ENCODE results near the gene CFAP70. TPM values are rescaled to one million over a fixed set of nuclear protein-coding genes. Genes with fewer than 3 reads are reported as not detected.
"Not testable (repeated sequence)": the region's sequence is repeated elsewhere in the genome, so short reads cannot be mapped to it uniquely, and the experiment has no call there.

CFAP70 gene
- total RNA-seq, 3 donors from 2014 or later, result 0.28 to 0.43 (median 0.37) TPM

DNA sequence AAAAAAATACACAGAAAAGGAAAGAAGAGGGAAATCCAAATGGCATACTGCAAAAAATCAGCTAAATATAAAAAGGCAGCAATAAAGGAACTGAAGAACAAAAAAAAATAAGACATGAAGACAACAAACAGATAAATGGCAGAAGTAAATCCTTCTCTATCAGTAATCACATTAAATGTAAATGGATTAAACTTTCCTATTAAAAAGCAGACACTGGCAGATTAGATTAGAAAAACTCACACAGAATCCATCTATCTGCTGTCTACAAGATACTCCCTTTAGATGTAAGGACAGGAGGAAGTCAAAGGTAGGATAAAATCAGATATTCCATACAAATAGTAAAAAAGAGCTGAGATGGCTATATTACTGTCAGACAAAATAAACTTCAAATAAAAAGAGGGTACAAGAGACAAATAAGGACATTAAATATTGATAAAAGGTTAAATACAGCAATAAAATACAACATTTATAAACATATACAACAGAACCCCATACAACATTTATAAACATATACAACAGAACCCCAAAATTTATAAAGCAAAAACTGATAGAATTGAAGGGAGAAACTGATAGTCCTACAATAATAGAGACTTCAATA is 51.4 kb downstream of the CFAP70 start:
- no peak overlapping the region for H3K4me3 Mint-ChIP-seq
- peaks cover 18% of the 10 kb centered on the region for H3K9me3 Mint-ChIP-seq
- DNase-seq (no peak), ATAC-seq (no peak)
- peaks cover 5% of the 10 kb centered on the region for H3K36me3 Mint-ChIP-seq (ENCODE audit: insufficient read depth)
- H3K4me1 Mint-ChIP-seq (ENCODE audit: low read depth), result no peaks in the 10 kb centered on the region
- no peaks in the 10 kb centered on the region for H3K27me3 Mint-ChIP-seq (ENCODE audit: low read depth)

DNA sequence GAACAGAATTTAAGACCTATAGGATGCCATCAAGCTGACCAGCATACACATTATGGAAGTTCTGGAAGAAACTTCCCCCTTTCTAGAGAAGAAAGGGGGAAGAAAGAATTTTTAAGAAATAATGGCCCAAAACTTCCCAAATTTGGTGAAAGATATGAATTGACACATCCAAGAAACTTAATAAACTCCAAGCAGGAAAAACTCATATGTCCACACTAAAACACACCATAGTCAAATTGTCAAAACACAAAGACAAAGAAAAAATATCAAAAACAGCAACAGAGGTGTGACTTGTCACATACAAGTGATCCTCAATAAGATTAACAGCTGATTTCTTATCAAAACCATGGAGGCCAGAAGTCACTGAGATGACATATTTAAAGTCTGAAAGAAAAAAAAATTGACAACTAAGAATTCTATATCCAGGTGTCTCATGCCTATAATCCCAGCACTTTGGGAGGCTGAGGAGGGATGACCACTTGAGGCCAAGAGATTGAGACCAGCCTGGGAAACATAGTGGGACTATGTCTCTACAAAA is 52.4 kb downstream of the CFAP70 start:
- peaks cover 5% of the 10 kb centered on the region for H3K36me3 Mint-ChIP-seq (ENCODE audit: insufficient read depth)
- H3K9me3 Mint-ChIP-seq, result peaks cover 18% of the 10 kb centered on the region
- no peaks in the 10 kb centered on the region for H3K4me1 Mint-ChIP-seq (ENCODE audit: low read depth)

DNA sequence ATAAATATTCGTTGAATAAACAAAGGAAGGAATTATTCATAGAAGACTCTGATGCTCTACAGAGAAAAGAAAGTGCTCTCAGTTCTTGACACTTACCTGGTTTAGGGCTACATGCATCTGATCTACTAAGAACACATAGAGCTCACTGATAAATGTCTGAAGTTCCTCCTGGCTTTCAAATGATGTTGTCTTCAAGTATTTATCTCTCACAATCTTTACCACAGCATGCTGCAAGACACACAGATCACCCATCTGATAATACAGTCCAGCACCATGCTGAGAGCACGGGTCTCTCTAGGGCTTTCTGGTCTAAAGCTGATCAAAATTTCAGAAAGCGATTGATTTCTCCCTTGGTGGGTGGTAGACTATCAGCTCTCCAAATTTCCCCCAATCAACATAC is 61.7 kb downstream of the CFAP70 start:
- Mint-ChIP-seq H3K4me1 (ENCODE audit: low read depth) (peaks cover 7% of the 10 kb centered on the region), H3K4me3 (no peak overlapping the region), H3K36me3 (ENCODE audit: insufficient read depth) (no peaks in the 10 kb centered on the region), H3K27me3 (ENCODE audit: low read depth) (no peaks in the 10 kb centered on the region), H3K9me3 (no peaks in the 10 kb centered on the region)
- ATAC-seq, result no peak
- no peak for DNase-seq

More for the DNA sequence above, 52.4 kb downstream of the CFAP70 start:
- DNase-seq, result no peak
- no peaks in the 10 kb centered on the region for H3K27me3 Mint-ChIP-seq (ENCODE audit: low read depth)
- H3K4me3 Mint-ChIP-seq, result no peak overlapping the region
- no peak for ATAC-seq

DNA sequence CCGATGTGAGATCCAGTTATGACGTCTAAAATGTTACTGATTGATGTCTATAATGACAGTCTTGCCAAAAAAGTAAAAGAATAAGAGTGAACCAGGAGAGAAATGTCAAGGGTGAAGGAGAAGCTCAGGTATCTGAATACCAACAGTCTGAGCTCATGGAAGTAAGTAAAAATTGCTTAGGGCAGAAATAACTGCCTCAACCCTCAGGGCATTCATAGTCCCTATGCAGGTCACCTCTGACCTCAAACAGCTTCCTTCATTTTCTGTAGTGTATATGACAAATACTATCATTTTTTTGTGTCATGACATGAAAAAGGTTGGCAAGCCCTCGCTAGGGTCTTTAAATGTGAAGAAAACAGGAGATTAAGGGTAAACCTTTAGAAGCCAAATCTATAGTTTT is 65.2 kb downstream of the CFAP70 start:
- H3K4me3 Mint-ChIP-seq, result no peak overlapping the region
- H3K9me3 Mint-ChIP-seq, result peaks cover 6% of the 10 kb centered on the region

DNA sequence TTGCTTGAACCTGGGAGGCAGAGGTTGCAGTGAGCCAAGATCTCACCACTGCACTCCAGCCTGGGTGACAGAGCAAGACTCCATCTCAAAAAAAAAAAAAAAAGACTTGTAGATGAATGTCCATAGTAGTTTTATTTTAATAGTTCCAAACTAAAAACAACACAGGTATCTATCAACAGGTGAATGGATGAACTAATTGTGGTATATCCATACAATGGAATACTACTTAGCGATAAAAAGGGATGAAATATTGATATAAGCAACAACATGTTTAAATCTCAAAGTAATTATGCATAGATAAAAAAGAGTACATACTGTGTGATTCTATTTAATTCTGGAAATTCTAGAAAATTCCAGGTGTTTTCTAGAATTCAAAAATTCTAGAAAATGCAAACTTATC is 68.7 kb downstream of the CFAP70 start:
- peaks cover 10% of the 10 kb centered on the region for H3K36me3 Mint-ChIP-seq (ENCODE audit: insufficient read depth)
- no peak for ATAC-seq
- H3K9me3 Mint-ChIP-seq, result peaks cover 6% of the 10 kb centered on the region
- DNase-seq, result no peak
- H3K4me3 Mint-ChIP-seq, result no peak overlapping the region
- H3K27me3 Mint-ChIP-seq (ENCODE audit: low read depth), result no peaks in the 10 kb centered on the region
- no peaks in the 10 kb centered on the region for H3K4me1 Mint-ChIP-seq (ENCODE audit: low read depth)

More for the DNA sequence above, 65.2 kb downstream of the CFAP70 start:
- Mint-ChIP-seq H3K4me1 (ENCODE audit: low read depth) (peaks cover 7% of the 10 kb centered on the region), H3K27me3 (ENCODE audit: low read depth) (no peaks in the 10 kb centered on the region), H3K36me3 (ENCODE audit: insufficient read depth) (peaks cover 10% of the 10 kb centered on the region)
- DNase-seq (no peak), ATAC-seq (no peak)

DNA sequence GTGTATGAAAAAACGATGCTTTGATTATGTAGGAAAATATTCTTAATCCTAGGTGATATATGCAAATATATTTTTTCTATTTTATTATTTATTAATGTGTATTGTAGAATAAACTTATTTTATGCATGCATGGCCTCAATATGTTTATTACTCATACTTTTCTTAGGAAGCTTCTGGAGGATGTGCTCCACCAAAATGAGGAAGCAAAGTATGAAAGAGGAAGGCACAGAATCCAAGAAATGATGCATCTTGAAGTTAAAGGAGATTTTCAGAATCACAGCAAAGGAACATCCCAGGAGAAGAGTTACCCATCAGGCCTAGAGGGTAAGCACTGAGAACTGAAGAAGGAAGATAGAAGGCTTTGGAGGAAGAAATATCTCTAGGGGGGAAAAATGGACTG is 71.2 kb downstream of the CFAP70 start:
- H3K4me3 Mint-ChIP-seq, result no peak overlapping the region
- ATAC-seq, result no peak
- no peaks in the 10 kb centered on the region for H3K4me1 Mint-ChIP-seq (ENCODE audit: low read depth)

DNA sequence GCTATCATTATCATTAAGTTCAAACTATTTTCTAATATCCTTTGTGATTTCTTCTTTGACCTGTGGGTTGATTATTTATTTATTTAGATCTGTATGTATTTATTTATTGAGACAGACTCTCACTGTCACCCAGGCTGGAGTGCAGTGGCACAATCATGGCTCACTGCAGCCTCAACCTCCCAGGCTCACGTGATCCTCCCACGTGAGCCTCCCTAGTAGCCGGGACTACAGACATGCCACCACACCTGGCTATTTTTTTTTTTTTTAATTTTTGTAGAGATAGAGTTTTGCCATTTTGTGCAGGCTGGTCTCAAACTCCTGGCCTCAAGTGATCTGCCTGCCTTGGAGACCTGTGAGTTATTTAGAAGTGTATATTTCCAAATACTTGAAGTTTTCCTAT is 77.6 kb downstream of the CFAP70 start:
- DNase-seq (no peak), ATAC-seq (no peak)
- no peaks in the 10 kb centered on the region for H3K4me1 Mint-ChIP-seq (ENCODE audit: low read depth)
- no peaks in the 10 kb centered on the region for H3K36me3 Mint-ChIP-seq (ENCODE audit: insufficient read depth)
- H3K27me3 Mint-ChIP-seq (ENCODE audit: low read depth), result no peaks in the 10 kb centered on the region
- H3K4me3 Mint-ChIP-seq, result no peak overlapping the region
- no peaks in the 10 kb centered on the region for H3K9me3 Mint-ChIP-seq

More for the DNA sequence above, 71.2 kb downstream of the CFAP70 start:
- no peaks in the 10 kb centered on the region for H3K27me3 Mint-ChIP-seq (ENCODE audit: low read depth)
- H3K36me3 Mint-ChIP-seq (ENCODE audit: insufficient read depth), result peaks cover 10% of the 10 kb centered on the region
- DNase-seq, result no peak
- peaks cover 6% of the 10 kb centered on the region for H3K9me3 Mint-ChIP-seq

DNA sequence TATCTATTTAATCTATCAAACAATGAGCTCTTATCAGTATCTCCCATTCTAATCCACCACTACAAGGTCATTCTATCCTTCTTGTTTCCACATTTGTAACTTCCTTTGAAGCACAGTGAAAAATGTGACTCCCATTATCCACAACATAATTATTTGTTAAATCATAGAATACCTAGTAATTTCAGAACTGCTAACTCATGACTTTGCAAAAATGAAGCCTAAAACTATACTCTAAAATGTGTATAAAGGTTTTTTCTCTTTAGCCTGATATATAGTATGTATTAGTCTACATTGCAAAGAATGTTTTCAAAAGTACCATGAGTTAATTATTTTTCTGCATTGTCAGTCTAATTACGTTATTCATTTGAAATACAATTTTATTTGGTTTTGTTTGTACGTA is 94.2 kb downstream of the CFAP70 start:
- no peaks in the 10 kb centered on the region for H3K9me3 Mint-ChIP-seq
- DNase-seq (no peak), ATAC-seq (no peak)
- peaks cover 2% of the 10 kb centered on the region for H3K27me3 Mint-ChIP-seq (ENCODE audit: low read depth)
- no peak overlapping the region for H3K4me3 Mint-ChIP-seq
- H3K4me1 Mint-ChIP-seq (ENCODE audit: low read depth), result no peaks in the 10 kb centered on the region
- no peaks in the 10 kb centered on the region for H3K36me3 Mint-ChIP-seq (ENCODE audit: insufficient read depth)

DNA sequence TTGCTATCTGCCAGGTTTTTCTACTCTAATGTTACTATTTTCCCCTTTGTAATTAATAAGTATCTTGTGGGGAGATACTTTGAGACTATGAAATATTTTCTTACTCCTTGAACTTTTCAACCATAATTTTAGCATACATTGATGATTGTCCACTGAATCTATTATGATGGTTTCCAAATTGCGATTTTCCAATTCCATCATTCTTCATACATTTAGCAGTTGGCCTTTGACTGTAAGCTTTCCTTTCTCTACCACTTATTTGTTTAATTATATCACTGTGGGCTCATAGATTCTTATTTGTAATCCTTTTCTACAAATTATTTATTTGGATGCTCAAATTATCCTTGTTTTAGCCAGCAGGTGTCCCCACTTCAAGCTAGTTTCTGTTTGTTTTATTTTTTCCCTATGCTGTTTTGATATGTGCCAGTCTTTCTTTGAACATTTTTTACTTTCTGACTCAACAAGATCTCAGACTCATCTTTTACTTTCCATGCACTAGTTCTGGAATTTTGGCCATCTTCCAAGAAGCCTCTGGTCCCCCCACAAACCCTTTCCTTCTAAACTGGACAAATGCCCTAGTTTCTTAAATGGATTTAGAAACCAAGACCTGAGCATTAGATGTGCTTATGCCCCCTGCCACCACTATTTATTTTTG is 94.8 kb downstream of the CFAP70 start:
- H3K9me3 Mint-ChIP-seq, result peaks cover 5% of the 10 kb centered on the region
- ATAC-seq, result no peak
- no peak overlapping the region for H3K4me3 Mint-ChIP-seq
- H3K4me1 Mint-ChIP-seq (ENCODE audit: low read depth), result no peaks in the 10 kb centered on the region
- peaks cover 3% of the 10 kb centered on the region for H3K36me3 Mint-ChIP-seq (ENCODE audit: insufficient read depth)
- H3K27me3 Mint-ChIP-seq (ENCODE audit: low read depth), result no peaks in the 10 kb centered on the region
- no peak for DNase-seq

DNA sequence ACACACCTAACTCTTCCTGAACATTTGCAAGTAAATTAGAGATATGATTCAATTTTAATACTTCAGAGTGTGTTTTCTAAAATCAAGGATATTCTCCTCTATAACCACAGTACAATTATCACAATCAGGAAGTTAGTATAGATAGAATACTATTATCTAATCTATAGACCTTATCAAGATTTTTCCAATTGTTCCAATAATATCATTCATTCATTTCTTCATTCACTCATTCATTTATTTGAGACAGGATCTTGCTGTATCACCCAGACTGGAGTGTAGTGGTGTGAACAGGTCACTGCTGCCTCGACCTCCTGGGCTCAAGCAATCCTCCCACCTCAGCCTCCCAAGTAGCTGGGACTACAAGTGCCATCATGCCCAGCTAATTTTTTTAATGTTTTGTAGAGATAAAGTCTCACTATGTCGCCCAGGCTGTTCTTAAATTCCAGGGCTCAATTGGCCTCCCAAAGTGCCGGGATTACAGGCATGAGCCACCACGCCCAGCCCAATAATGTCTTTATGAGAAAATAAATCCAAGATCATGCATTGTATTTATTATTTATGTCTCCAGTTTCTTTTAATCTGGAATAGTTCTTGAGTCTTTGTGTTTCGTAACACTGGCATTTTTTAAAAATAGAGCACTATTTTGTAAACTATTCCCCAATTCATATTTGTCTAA is 95.6 kb downstream of the CFAP70 start:
- Mint-ChIP-seq H3K4me3 (no peak overlapping the region), H3K27me3 (ENCODE audit: low read depth) (no peaks in the 10 kb centered on the region), H3K9me3 (peaks cover 7% of the 10 kb centered on the region), H3K4me1 (ENCODE audit: low read depth) (no peaks in the 10 kb centered on the region), H3K36me3 (ENCODE audit: insufficient read depth) (peaks cover 3% of the 10 kb centered on the region)
- DNase-seq, result no peak
- no peak for ATAC-seq

DNA sequence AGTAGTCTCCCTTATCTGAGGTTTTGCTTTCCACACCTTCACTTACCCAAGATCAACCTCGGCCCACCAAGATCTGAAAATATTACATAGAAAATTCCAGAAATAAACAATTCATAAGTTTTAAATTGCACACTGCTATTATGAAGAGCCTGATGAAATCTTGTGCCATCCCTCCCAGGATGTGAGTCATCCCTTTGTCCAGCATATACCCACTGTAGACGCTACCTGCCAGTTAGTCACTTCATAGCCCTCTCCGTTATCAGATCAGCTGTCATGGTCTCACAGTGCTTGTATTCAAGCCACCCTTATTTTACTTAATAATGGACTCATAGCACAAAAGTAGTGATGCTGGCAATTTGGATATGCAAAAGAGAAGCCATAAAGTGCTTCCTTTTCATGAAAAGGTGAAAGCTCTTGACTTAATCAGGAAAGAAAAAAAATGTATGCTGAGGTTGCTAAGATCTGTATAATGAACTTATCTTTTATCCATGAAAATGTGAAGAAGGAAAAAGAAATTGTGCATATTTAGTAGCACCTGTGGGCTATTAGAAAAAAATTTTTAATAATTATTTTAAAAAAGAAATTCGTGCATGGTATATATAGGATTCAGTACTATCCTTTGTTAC is 96.4 kb downstream of the CFAP70 start:
- Mint-ChIP-seq H3K9me3 (peaks cover 7% of the 10 kb centered on the region), H3K27me3 (ENCODE audit: low read depth) (no peaks in the 10 kb centered on the region), H3K36me3 (ENCODE audit: insufficient read depth) (peaks cover 3% of the 10 kb centered on the region), H3K4me3 (no peak overlapping the region), H3K4me1 (ENCODE audit: low read depth) (no peaks in the 10 kb centered on the region)
- ATAC-seq, result no peak
- no peak for DNase-seq

DNA sequence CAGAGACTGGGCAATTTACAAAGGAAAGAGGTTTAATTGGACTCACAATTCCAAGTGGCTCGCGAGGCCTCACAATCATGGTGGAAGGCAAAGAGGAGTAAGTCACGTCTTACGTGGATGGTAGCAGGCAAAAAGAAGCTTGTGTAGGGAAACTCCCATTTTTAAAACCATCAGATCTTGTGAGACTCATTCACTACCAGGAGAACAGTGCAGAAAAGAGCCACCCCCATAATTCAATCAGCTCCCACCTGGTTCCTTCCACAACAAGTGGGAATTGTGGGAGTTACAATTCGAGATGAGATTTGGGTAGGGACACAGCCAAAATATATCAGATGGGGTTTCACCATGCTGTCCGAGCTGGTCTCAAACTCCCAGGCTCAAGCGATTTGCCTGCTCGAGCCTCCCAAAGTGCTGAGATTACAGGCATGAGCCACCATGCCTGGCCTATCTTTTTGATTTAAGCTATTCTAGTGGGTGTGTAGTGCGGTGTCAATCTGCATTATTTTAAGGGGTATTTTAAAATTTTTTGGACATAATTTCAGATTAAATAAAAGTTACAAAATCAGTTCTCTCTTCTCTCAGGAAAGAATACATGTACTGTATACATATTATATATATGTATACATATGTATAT is 97.2 kb downstream of the CFAP70 start:
- H3K36me3 Mint-ChIP-seq (ENCODE audit: insufficient read depth), result peaks cover 3% of the 10 kb centered on the region
- no peaks in the 10 kb centered on the region for H3K27me3 Mint-ChIP-seq (ENCODE audit: low read depth)
- no peaks in the 10 kb centered on the region for H3K4me1 Mint-ChIP-seq (ENCODE audit: low read depth)
- peaks cover 7% of the 10 kb centered on the region for H3K9me3 Mint-ChIP-seq
- DNase-seq (no peak), ATAC-seq (no peak)
- no peak overlapping the region for H3K4me3 Mint-ChIP-seq

DNA sequence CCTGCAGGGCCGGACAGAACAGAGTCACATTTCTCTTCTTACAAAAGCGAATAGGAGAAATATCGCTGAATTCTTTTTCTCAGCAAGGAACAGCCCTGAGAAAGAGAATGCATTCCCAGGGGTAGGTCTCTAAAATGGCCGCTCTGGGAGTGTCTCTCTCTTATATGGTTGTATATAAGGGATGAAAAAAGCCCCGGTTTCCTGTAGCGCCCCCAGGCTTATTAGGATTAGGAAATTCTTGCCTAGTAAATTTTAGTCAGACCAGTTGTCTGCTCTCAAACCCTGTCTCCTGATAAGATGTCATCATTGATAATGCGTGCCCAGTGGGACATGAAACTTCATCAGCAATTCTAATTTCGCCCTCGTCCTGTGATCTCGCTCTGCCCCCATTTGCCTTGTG is 100.1 kb downstream of the CFAP70 start:
- not testable (repeated sequence) for H3K27me3 Mint-ChIP-seq (ENCODE audit: low read depth); DNase-seq; H3K4me3 Mint-ChIP-seq; H3K36me3 Mint-ChIP-seq (ENCODE audit: insufficient read depth); H3K9me3 Mint-ChIP-seq; H3K4me1 Mint-ChIP-seq (ENCODE audit: low read depth); ATAC-seq

DNA sequence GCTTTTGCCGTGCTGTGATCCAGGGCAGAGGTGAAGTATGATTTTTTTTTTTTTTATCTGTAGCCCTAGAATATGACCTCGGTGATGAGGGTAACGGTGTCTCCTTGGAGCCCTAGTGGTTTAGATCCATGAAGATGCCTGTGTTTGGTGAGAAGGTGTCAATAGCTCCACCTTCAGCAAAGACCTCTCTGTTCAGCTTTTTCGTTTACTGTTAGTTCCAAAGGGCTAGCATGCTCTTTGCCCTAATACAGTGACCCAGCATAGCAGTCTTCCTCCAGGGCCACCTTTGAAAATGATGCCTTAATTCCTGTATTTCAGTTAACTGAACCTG is 105.5 kb downstream of the CFAP70 start:
- Mint-ChIP-seq H3K4me1 (ENCODE audit: low read depth) (peaks cover 25% of the 10 kb centered on the region), H3K4me3 (peak overlapping the region; percentile 98), H3K36me3 (ENCODE audit: insufficient read depth) (peaks cover 13% of the 10 kb centered on the region), H3K9me3 (no peaks in the 10 kb centered on the region), H3K27me3 (ENCODE audit: low read depth) (no peaks in the 10 kb centered on the region)
- DNase-seq (no peak), ATAC-seq (no peak)
